Fibroblast of skin of right biceps (primary cell): ENCODE measurements around the gene MRPL22.
"Not testable (repeated sequence)": the region's sequence is repeated elsewhere in the genome, so short reads cannot be mapped to it uniquely, and the experiment has no call there.

ENCODE experiments used
- DNase-seq: peaks from one replicate; pipeline ENCODE4 v3.0.0-alpha.2; 2013

MRPL22 gene

DNA sequence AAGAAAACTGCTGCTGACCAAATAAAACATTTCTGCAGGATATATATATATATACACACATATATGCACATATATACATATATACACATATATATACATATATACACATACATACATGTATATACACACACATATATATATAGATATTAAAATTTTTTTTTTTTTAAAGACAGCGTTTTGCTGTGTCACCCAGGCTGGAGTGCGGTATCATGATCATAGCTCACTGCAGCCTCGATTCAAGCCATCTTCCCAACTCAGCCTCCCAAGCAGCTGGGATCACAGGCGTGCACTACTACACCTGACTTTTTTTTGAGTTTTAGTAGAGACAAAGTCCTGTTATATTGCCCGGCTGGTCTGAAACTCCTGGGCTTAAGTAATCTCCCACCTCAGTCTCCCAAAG, 2.7 kb downstream of the MRPL22 start:
- DNase-seq = no peak

DNA sequence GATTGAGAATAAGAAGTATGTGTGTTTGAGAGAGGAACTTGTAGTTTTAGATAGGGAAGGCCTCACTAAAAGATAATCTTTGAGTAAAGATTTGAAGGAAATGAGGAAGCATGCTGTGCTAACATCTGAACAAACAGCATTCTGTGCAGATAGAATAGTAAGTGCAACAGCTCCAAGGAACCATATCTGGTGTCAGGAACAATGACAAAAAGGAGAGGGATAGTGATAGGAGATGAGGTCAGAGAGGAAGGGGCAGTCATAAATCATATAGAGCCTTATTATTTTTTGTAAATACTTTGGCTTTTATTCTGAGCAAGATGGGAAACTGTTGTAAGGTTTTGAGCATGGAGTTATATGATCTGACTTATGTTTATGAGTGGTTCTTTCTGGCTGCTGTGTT, 3.8 kb downstream of the MRPL22 start:
- DNase-seq = no peak

DNA sequence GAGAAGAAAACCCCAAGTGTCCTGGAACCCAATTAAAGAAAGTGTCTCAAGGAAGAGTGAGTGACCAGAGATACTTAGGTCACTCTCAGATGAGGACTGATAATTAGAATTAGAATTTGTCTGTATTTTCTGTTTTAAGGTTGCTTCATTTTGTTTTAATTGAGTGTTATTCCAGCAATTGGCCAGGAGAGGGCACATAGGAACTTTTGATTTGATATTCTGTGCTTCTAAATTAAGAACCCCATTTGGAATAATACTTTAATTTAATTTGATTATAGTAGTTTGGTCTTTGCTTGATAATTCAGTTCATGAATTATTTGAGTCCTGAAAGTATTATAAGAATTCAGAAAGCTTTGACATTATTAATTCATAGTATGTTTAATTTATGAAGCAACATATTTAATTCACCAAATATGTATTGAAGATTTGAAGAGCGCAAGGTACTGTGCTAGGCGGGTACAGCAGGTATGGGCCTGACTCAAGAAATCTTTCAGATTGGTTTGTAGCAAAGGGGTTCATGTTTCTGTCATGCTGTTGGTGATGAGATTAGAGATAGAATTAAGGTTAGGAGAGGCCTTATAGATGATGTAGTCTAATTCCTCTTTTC, 4.9 kb downstream of the MRPL22 start:
- DNase-seq = no peak

DNA sequence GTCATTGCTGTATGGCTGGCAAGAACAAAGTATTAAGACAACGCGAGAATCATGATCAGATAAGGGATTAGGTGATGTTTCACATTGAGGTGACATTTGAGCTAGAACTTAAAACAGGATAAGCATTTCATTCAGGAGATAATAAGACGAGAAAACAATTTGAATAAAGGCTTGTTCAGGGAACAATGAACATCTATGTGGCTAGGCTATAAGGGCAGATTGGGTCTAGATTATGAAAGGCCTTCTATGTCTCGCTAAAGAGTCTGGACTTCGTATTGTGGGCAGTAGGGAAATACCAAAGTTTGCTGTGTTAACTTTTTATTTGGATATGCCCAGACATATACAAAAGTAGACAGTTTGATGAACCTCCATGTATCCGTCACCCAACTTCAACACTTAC, 6.9 kb downstream of the MRPL22 start:
- DNase-seq = no peak

DNA sequence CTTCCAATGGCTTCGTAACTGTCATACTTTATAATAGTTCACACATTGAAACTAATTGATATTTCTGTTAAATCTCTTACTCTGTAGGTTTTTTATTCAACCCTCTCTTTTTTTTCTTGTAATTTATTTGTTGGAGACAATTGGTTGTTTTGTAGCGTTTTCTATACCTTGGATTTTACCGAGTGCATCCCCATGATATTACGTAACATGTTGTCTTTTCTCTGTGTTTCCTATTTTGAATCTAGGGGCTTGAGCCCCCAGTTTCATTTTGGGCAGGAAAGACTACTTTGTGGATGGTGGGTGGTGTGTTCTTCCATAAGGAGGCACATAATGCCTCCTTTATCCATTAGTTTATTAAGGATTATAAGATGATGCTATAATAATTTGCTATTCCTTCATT, 7.4 kb downstream of the MRPL22 start:
- no peak for DNase-seq

DNA sequence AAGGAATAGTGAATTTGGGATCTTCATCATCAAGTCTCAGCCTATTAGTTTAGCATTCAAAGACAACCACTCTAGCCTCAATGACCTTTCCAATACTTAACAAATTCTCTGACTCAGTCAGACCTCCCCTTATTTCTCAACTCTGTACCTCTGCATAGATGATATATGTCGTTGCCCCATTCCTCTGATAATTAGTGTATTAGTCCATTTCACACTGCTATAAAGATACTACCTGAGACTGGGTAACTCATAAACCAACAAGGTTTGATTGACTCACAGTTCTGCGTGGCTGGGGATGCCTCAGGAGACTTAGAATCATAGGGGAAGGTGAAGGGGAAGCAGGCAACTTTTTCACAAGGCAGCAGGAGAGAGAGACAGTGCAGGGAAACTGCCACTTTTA, 8.9 kb downstream of the MRPL22 start:
- DNase-seq = no peak

DNA sequence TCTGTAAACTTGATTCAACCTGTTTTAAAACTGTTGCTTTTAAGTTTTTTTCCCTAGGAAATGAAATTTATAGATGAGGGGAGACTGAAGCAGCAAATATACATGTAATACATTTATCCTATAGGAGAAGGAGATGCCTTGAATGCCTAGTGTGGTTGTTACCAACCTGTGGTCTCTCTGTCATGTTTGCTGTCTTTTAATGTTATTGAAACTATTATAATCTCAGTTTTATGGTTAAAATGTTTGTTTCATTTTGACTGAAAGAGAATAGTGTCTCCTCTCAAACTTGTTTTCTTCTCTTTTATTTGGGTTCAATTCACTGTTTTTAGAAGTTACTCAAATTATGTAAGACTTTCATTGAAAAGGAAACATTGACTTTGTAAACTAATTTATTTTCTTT, 15.8 kb downstream of the MRPL22 start:
- DNase-seq = no peak

DNA sequence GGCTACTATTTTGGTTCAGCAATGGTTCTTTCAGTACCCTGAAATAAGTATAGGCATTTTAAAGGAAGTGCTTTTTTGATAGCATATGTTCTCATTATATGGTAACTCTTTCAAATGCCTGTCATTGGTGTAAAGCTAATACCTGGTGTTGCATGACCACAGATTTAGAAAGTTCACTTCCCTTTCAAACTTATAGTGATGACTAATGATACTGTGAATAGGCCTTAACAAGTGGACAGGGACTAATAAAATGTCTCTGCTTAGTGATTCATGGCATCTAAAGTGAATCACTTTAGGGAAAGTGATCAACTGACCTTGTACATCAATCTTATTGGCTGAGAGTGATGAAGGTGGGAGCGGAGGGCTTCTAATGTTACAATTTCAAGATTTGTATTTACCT, 21.6 kb downstream of the MRPL22 start:
- DNase-seq = peak; percentile 35

DNA sequence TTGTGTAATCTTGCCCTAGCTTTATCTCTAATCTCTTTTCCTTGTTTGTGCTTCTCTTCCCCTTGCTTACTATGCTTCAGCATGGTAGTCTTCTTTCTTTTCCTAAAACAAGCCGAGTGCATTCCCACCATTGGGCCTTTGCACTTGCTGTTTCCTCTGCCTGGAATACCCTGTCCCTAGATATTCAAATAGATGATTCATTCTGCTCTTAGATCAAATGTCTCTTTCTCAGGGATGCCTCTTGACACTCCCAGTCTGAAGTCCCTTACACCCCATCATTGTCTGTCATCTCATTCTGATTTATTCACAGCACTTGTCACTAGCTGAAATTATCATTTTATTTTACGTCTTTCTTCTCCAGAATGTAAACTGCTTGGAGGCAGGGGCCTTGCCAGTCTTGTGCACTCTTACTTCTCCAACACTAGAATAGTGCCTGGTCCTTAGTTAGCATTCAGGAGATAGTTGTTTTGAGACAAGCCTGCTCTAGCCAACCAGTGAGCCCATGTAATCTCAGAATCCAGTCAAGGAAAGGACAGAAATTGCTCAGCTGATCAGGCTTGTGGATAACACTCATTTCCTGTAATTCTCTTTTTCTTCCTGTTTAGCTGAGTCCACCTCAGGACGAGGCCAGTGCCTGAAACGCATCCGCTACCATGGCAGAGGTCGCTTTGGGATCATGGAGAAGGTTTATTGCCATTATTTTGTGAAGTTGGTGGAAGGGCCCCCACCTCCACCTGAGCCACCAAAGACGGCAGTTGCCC, 25.4 kb downstream of the MRPL22 start:
- no peak for DNase-seq

DNA sequence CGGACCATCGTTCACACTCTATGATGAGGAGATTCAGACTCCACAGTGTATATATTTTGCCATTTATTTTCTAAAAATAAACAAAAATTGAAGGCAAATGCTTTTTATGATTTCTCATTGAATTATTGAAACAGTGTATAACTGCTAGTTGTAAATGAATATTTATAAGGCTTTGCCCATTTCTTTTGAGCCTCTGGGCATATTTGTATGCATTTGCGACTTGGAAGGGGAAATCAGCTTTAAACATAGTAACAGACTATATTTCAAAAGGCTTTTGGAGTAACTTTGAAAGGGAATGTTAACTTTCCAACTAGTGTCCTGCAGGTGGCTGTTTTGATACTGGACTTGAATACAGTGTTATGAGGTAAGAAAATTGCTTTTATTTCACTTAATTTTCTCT, 26.0 kb downstream of the MRPL22 start:
- no peak for DNase-seq

DNA sequence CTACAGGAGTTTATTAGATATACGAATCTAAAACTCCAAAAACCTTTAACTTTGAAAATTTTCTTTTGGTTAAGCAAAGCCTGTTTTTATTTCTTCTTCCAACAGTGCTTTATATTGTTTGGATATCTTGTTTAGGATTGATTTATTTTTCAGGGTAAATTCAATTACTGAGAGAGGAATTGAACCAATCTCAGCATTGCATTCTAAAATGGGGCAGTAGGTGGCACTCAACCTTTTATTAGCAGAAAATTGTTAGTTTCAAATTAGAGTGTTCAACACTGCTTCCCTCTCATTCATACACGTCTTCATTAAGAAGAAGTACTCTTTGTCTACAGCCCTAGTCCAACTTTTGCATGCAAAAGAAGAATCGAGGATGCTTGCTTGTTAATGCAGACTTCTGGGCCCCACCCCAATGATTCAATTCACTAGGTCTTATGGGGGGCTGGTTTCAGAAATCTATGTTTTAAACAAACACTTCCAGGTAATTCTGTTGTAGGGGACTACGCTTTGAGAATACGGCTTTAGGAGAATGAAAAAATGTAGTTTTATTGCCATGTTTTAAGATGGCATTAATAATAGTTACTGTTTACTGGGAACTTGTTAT, 26.6 kb downstream of the MRPL22 start:
- DNase-seq = no peak

DNA sequence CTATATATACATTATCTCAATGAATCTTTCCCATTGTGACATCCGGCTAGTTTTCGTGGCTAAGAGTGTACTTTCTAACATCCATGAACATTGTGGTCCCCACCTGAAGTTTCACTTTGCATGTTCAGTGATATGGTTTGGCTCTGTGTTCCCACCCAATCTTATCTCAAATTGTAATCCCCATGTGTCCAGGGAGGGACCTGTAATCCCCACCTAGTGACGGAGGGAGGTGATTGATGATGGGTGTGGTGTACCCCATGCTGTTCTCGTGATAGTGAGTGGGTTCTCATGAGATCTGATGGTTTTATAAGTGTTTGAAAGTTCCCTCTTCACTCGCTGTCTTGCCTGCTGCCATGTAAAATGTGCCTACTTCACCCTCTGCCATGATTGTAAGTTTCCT, 28.1 kb downstream of the MRPL22 start:
- no peak for DNase-seq

DNA sequence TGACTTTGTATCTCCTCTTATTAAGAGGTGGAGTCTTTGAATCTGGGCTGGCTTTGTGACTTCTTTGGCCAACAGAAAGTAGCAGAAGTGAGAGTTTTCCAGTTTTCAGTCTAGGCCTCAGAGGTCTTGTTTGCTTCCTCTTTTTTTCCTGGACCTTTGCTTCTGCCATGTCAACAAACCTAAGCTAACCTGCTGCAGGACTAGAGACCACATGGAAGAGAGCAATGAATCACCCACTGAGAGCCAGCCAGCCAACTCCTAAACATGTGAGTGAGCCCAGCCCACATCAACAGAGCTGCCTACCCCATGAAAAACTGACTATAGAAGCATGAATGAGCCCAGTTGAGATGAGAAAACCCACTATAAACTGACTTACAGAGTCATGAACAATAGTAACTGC, 29.9 kb downstream of the MRPL22 start:
- peak; percentile 30 for DNase-seq

DNA sequence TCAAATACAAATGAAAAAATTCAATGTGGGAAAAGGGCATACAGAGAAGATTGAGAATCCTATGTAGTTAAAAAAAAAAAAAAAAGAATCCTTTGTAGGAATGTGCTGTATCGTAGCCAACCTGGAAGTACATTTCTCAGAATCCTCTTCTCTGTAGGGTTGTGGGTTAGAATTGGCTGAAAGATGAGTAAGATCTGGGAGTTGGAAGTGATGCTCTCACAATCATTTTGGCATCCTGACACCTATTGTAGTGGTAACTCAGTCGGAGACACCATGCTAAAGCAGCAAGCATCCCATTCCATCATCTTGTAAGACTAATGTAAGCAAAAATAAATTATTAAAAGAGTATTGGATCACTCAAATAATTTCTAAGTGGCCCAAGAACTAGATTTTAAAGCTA, 30.6 kb downstream of the MRPL22 start:
- peak; percentile 65 for DNase-seq

DNA sequence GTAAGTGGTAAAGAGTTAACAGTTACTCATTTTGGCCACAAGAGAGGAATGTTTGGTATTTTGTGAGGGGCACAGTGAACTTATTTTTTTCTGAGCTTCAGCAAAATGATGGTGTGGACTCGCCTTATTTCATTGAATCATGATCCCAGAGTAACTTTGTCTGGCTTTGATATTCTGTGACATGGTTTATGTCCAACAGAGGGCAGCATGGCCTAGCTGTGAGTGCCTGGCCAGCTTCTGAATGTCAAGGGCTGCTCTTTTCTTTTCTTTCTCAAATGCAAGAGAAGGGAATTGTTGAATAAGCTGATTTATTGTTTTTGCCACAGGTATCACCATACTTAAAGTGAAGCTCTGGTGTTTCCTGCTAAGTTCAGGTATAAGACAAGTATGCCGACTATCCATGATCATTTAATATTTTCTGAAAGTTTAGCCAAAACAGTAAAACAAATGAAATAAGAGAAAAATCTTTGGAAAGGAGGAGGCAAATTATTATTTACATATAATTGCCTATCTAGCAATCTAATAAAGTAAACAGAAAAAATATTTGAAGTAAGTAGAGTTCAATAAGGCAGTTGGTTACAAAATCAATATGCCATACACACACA, 31.7 kb downstream of the MRPL22 start:
- peak; percentile 40 for DNase-seq

DNA sequence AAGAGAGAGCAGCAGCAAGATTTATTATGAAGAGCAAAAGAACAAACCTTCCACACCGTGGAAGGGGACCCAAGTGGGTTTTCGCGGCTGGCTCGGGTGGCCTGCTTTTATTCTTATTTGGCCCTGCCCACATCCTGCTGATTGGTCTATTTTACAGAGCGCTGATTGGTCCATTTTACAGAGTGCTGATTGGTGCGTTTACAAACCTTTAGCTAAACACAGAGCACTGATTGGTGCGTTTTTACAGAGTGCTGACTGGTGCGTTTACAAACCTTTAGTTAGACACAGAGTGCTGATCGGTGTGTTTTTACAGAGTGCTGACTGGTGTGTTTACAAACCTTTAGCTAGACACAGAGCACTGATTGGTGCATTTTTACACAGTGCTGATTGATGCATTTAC, 35.2 kb downstream of the MRPL22 start:
- DNase-seq = not testable (repeated sequence)

DNA sequence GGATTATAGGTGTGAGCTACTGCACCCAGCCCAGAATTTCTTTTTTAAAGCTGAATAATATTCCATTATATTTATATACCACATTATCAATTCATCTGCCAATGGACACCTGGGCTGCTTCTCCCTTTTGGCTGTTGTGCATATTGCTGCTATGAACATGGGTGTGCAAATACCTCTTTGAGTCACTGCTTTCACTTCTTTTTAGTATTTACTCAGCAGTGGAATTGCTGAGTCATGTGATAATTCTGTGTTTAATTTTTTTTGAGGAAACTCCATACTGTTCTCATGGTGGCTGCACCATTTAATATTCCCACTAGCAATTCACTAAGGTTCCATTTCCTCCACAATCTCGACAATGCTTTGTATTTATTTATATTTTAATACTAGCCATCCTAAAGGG, 36.5 kb downstream of the MRPL22 start:
- peak; percentile 12 for DNase-seq

DNA sequence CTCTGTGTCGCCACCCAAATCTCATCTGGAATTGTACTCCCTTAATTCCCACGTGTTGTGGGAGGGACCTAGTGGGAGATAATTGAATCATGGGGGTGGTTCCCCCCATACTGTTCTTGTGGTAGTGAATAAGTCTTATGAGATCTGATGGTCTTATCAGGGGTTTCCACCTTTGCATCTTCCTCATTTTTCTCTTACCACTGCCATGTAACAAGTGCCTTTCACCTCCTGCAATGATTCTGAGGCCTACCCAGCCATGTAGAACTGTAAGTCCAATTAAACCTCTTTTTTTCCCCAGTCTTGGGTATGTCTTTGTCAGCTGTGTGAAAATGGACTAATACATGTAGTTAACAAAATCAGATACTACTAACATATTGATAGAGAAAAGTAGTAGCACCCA, 37.4 kb downstream of the MRPL22 start:
- DNase-seq = not testable (repeated sequence)

DNA sequence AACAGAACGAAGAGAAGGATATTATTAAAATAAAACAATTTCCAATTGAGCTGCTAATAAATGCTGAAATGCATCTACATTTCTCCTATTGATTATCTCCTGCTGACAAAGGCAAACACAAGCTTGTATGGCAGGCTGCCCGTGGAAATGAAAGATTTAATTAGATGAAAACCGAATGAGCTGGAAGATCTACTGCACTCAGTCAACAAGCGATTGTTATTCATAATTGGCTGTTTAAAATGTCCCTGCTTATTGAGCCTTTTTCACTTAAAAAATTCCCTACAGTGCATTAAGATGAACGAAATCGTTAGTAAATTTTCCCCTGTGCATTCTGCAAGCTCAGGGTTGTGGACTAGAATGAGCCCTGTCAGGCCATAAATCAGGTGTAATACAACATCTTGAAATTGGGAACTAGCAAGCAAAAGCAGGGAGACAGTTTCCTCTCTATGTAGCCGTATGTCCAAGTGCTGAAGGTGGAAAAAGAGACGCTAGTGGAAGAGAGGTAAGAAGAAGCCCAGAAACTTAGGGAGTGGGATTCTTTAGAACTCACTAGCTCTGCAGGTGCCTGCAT, 44.2 kb downstream of the MRPL22 start:
- no peak for DNase-seq

DNA sequence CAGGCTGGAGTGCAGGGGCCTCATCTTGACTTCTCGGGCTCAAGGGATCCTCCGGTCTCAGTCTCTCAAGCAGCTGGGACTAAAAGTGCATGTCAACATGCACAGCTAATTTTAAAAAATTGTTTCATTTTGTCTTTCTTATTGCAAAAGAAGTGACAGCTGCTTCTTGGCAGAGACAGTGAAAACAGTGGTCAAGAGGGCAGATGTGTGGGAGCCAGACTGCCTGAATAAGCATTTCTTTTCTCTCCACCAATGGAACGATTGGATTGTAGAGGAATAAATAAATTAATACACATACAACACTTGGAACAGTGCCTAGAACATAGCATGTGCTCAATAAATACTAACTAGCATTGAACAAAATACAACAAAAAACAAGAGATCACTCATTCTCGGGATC, 45.3 kb downstream of the MRPL22 start:
- DNase-seq = no peak

DNA sequence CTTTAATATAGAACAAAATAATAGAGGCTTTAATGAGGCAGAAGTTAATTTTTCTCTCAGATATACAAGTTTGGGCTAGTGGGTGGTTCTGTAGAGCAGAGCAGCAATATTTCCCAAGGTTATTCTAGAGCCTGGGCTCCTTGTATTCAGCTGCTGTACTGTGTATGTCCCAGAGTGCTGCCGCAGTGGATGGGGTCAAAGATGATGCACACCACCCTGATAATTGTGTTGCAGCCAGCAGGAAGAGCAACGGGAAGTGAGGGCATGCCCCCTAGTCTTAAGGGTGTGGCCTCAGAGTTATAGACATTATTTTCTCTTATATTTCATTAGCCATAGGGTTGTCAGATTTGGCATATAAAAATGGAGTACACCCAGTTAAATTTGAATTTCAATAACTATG, 48.8 kb downstream of the MRPL22 start:
- no peak for DNase-seq

DNA sequence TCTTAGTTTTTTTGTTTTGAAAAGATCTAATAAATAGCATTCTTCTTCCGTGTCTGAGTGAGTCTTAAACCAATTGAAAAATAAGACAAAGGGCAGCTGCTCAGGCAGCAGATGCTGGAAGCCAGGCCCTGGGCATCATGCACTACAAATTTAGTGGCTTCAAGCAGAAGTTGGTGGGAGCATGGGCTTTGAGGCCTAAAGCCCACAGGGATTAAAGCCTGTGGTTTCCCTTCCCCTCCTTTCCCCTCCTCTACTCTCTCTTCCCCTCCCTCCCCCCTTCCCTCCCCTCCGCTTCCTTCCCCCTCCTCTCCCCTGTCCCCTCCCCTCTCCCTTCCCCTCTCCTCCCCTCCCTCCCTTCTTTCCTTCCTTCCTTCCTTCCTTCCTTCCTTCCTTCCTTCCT, 52.6 kb downstream of the MRPL22 start:
- DNase-seq = no peak

DNA sequence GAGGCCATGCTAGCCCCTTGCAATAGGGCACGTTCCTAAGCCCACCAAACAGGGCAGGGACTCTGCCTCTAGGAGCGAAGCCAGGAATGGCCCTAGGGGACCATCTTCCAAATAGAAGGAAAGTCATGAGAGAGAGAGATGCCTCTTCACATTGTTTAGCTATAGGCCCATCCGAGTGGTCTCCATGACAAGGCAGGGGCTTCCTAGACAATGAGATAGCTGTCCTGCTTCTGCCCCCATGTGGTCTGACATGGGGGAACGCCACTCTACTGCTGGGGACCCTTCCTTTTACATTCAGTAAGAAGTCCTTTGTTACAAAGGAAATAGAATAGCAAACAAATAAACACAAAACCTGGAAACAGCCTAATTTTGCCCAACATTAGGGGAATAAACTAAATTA, 54.8 kb downstream of the MRPL22 start:
- DNase-seq = no peak

DNA sequence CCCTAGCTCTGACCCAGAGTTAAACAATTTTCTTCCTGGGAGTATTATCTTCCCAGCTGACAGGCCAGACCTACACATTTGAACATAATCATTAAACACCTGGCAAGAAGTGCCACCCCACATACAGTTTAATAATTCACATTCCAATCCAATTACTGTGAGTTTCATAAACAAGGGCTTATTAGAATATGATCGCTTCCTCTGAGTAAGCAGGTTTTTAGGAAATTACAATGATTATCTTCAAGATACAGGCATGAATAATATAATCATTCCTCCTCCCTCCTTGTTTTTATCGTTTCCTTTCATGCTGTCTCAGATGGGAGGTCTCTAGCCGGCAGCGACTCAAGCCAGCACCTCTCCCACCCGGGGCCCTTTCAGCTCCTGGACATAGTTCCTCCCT, 56.9 kb downstream of the MRPL22 start:
- no peak for DNase-seq
